Stomach (tissue), 9 donors: Measurements from ENCODE around the gene PRSS22. TPM values are rescaled to one million over a fixed set of nuclear protein-coding genes. Genes with fewer than 3 reads are reported as not detected.

ENCODE experiments used
- DNase-seq, 2 donors: peaks; one replicate each; pipeline versions ENCODE4 v3.0.0 to v3.0.0-alpha.2; 2013 to 2019
- H3K27ac ChIP-seq, 5 donors: fragments of 200-600 bp in 4 of 5; sonication (generic) in 4 of 5; one replicate each; pipeline ENCODE4 v1.5.1; 2013 to 2019; ENCODE audit warnings: mild to moderate bottlenecking in 1 of 5, moderate library complexity in 1 of 5
- H3K27me3 ChIP-seq, 3 donors: fragments of 200-600 bp; sonication (generic); one replicate each; pipeline ENCODE4 v1.5.1; 2017 to 2019; ENCODE audit warnings: mixed run types in 1 of 3
- H3K36me3 ChIP-seq, 4 donors: fragments of 200-600 bp; sonication (generic); 1 replicate in 3 of 4; 2 replicates in 1 of 4; pipeline ENCODE4 v1.5.1; 2016 to 2019
- H3K4me1 ChIP-seq, 4 donors: fragments of 200-600 bp; sonication (generic); one replicate each; pipeline ENCODE4 v1.5.1; 2016 to 2019
- H3K4me3 ChIP-seq, 4 donors: fragments of 200-600 bp; sonication (generic) in 3 of 4; one replicate each; pipeline ENCODE4 v1.5.1; 2016 to 2019; ENCODE audit warnings: mild to moderate bottlenecking in 1 of 4
- H3K9me3 ChIP-seq, 4 donors: fragments of 200-600 bp; sonication (generic); one replicate each; pipeline ENCODE4 v1.5.1; 2016 to 2019
- EP300 ChIP-seq: sonication (generic); formaldehyde crosslinking; IDR thresholded peaks from one replicate; pipeline ENCODE4 v1.6.1; 2017; ENCODE audit warnings: antibody characterized with exemption
- POLR2A ChIP-seq, 4 donors: fragments of 450-650 bp; IDR thresholded peaks; one replicate each; pipeline ENCODE4 v1.6.1; 2016; ENCODE audit warnings: antibody characterized with exemption in 4 of 4, control low read depth in 2 of 4, mild to moderate bottlenecking in 1 of 4, moderate library complexity in 1 of 4
- POLR2AphosphoS5 ChIP-seq, 3 donors: sonication (generic); formaldehyde crosslinking; IDR thresholded peaks; one replicate each; pipeline ENCODE4 v1.6.1; 2016; ENCODE audit warnings: antibody characterized with exemption in 3 of 3
- WGBS, 5 donors: extraction: QIAGEN DNeasy Blood & Tissue Kit in 3 of 5; methylation state at CpG; one replicate each; pipeline versions ENCODE4 v1.1.5 to v1.1.7; 2013 to 2018; 5-methylcytosine and 5-hydroxymethylcytosine counted together
- intact Hi-C: fragments of 100-400 bp; cut with DNase I; formaldehyde crosslinking; loops from one replicate; pipeline ENCODE4 v1.15.1; 2023; ENCODE audit warnings: low total_unique reads
- polyA plus RNA-seq, 3 donors: library from polyadenylated mRNA; stranded (reverse); fragments of 200-250 nt; gene quantifications; one replicate each; pipeline ENCODE4 v1.2.3, GENCODE V29; 2013
- total RNA-seq, 5 donors: library from RNA; depleted of rRNA; stranded (reverse); fragments of >200 nt; gene quantifications; one replicate each; pipeline versions ENCODE4 v1.1.0 to v1.2.3, GENCODE V29; 2014 to 2016
- TF ChIP-seq, protein P1 (sequence below), 7 experiments: fragments of 450-650 bp in 4 of 7; fragments of 200-600 bp in 3 of 7; sonication (generic) in 3 of 7; IDR thresholded peaks; one replicate each; pipeline ENCODE4 v1.5.1; 2016 to 2019; ENCODE audit warnings: antibody characterized with exemption in 7 of 7, control low read depth in 2 of 7, mild to moderate bottlenecking in 1 of 7
- donor health status: healthy with polysubstance abuse.
- donor health status: Bipolar disorder and iron deficiency.
- donor health status: healthy.

PRSS22 gene
- total and polyA plus RNA-seq, 8 donors, result 1.8 to 62.2 (median 10.3) TPM; not detected in 1

DNA sequence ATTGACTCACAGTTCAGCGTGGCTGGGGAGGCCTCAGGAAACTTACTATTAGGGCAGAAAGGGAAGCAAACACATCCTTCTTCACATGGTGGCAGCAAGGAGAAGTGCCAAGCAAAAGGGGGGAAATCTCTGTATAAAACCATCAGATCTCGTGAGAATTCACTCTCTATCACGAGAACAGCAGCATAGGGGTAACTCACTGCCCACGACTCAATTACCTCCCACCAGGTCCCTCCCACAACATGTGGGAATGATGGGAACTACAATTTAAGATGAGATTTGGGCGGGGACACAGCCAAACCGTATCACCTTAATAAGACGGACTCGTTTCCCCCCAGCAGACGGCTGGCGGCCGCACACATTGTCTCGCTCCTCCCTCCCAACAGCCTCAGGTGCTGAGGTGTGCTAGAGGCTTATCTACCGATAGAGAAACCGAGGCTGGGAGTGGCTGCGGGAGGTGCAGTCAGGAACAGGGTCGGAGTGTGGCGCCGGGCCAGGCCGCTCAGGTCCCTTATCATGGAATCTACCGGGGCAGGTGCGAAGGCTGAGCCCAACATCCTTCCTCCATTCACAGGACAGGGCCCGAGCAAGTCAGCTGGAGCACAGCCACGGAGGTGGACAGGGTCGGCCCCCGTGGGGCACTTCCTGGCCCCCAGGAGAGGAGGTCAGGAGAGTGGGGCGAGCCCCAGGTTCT lies 32.8 kb downstream of the PRSS22 start:
- H3K27ac ChIP-seq, result no peak overlapping the region
- H3K4me1 ChIP-seq, result peaks cover 6 to 11% (median 9%) of the 10 kb centered on the region in 4 donors
- H3K4me3 ChIP-seq, result no peak overlapping the region
- H3K36me3 ChIP-seq, result no peaks in the 10 kb centered on the region
- H3K27me3 ChIP-seq, result peaks cover 0 to 71% (median 0%) of the 10 kb centered on the region in 3 donors
- intact Hi-C loops, result no loop called here
- TF ChIP-seq POLR2A (IDR thresholded peaks at IDR 0.05) (no peak), EP300 (no peak), POLR2AphosphoS5 (IDR thresholded peaks at IDR 0.05) (no peak)
- TF ChIP-seq, protein P1, sequence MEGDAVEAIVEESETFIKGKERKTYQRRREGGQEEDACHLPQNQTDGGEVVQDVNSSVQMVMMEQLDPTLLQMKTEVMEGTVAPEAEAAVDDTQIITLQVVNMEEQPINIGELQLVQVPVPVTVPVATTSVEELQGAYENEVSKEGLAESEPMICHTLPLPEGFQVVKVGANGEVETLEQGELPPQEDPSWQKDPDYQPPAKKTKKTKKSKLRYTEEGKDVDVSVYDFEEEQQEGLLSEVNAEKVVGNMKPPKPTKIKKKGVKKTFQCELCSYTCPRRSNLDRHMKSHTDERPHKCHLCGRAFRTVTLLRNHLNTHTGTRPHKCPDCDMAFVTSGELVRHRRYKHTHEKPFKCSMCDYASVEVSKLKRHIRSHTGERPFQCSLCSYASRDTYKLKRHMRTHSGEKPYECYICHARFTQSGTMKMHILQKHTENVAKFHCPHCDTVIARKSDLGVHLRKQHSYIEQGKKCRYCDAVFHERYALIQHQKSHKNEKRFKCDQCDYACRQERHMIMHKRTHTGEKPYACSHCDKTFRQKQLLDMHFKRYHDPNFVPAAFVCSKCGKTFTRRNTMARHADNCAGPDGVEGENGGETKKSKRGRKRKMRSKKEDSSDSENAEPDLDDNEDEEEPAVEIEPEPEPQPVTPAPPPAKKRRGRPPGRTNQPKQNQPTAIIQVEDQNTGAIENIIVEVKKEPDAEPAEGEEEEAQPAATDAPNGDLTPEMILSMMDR (IDR thresholded peaks at IDR 0.05), result no peak
- 53 to 67% (median 66%) methylated on average over 23 to 26 of the region's 26 CpGs for WGBS, 5 donors
- H3K9me3 ChIP-seq, result no peaks in the 10 kb centered on the region
- no peak for DNase-seq

DNA sequence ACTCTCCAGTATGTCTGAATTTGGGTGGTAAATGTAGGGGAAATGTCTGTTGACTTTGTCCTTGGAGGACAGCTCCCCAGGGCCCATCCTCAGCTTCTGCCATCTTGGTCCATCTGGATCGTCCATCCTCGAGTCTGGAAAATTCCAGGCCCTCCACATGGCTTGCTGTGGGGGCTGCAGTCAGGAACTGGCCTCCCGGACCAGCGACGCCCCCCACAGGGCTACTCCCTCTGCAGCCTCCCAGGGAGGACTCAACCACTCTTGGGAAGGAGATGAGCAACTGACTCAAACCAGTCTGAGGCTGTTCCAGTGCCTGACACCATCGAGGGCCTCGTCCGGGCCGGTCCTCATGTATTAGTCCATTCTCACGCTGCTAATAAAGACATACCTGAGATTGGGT lies 33.3 kb downstream of the PRSS22 start:
- intact Hi-C loops, result no loop called here
- 85 to 91% (median 87%) methylated on average over 7 to 10 of the region's 10 CpGs for WGBS, 5 donors
- DNase-seq, result no peak

DNA sequence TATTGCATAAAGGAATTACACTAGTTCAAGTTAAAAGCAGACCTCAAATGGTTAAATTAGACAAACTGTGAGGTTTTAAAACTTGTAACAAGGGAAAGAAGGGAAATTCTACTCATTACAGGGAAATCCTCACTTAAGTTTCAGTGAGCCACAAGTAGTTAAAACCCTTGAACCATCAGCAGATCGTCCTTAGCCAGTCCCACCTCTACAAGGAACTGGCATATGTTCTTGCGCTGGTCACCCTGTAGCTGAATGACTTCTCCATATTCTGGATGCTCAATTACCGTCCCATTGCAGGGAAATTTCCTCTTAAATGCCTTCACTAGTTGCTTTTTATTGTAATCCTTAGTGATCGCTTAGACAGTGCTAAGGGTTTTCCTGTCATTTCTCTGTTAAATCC lies 35.5 kb downstream of the PRSS22 start:
- 63 to 75% (median 68%) methylated on average over 4 of the region's 4 CpGs for WGBS, 5 donors
- intact Hi-C loops, result no loop called here
- Histone ChIP-seq H3K36me3 (no peaks in the 10 kb centered on the region), H3K4me3 (no peak overlapping the region), H3K9me3 (no peaks in the 10 kb centered on the region), H3K27ac (no peak overlapping the region), H3K4me1 (no peaks in the 10 kb centered on the region), H3K27me3 (peaks cover 0 to 66% (median 3%) of the 10 kb centered on the region in 3 donors)
- no peak for TF ChIP-seq EP300
- no peak for TF ChIP-seq POLR2A (IDR thresholded peaks at IDR 0.05)
- no peak for TF ChIP-seq POLR2AphosphoS5 (IDR thresholded peaks at IDR 0.05)
- TF ChIP-seq, protein P1 (IDR thresholded peaks at IDR 0.05), result no peak
- no peak for DNase-seq

More for the DNA sequence above, 33.3 kb downstream of the PRSS22 start:
- Histone ChIP-seq H3K27ac (no peak overlapping the region), H3K4me1 (peaks cover under 1 to 6% (median 5%) of the 10 kb centered on the region in 4 donors), H3K27me3 (peaks cover 0 to 71% (median 3%) of the 10 kb centered on the region in 3 donors), H3K9me3 (no peaks in the 10 kb centered on the region), H3K36me3 (no peaks in the 10 kb centered on the region), H3K4me3 (no peak overlapping the region)
- TF ChIP-seq EP300 (no peak), POLR2AphosphoS5 (IDR thresholded peaks at IDR 0.05) (no peak), POLR2A (IDR thresholded peaks at IDR 0.05) (no peak)
- TF ChIP-seq, protein P1 (IDR thresholded peaks at IDR 0.05), result no peak

DNA sequence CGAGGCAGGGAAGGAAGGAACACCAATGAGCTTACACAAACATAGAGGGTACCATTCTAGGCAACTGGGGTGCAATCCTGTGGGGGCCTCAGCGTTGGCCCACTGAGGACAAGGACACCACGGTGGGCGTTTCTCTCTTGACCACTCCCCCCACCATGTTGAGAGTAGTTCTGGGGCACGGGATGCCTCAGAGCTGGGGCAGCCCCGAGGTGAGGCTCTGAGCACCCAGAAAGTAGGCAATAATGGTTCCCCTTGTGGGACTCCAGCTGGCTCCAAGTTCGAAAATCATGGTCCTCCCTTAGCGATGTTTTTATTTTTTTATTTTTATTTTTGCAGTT lies 35.8 kb downstream of the PRSS22 start:
- Histone ChIP-seq H3K27ac (no peak overlapping the region), H3K27me3 (peaks cover 0 to 68% (median 3%) of the 10 kb centered on the region in 3 donors), H3K9me3 (no peaks in the 10 kb centered on the region), H3K36me3 (no peaks in the 10 kb centered on the region), H3K4me3 (no peak overlapping the region), H3K4me1 (no peaks in the 10 kb centered on the region)
- intact Hi-C loops, result no loop called here
- DNase-seq, result no peak
- TF ChIP-seq POLR2A (IDR thresholded peaks at IDR 0.05), result no peak
- WGBS, 5 donors, result 71 to 80% (median 76%) methylated on average over 8 of the region's 8 CpGs

DNA sequence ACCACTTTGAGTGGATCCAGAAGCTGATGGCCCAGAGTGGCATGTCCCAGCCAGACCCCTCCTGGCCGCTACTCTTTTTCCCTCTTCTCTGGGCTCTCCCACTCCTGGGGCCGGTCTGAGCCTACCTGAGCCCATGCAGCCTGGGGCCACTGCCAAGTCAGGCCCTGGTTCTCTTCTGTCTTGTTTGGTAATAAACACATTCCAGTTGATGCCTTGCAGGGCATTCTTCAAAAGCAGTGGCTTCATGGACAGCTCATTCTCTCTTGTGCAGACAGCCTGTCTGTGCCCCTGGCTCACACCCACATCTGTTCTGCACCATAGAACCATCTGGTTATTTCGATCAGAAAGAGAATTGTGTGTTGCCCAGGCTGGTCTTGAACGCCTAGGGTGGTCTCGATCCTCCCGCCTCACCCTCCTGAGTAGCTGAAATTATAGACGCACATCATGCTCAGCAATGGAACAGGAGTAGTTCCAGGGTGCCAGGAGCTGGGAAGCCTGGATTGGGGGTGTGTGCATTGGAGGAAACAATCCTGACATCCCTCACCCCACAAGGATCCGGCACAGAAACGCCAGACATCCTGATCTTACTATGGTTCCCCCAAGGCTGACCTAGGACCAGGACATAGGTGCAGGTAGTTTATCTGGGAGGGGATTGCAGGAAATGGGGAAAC lies 36.3 kb downstream of the PRSS22 start:
- no peaks in the 10 kb centered on the region for H3K36me3 ChIP-seq
- no peak overlapping the region for H3K27ac ChIP-seq
- no peaks in the 10 kb centered on the region for H3K4me1 ChIP-seq
- TF ChIP-seq, protein P1 (IDR thresholded peaks at IDR 0.05), result no peak
- TF ChIP-seq POLR2A (IDR thresholded peaks at IDR 0.05) (no peak), POLR2AphosphoS5 (IDR thresholded peaks at IDR 0.05) (no peak), EP300 (no peak)
- 76 to 86% (median 81%) methylated on average over 8 to 9 of the region's 9 CpGs for WGBS, 5 donors
- no peak for DNase-seq
- H3K9me3 ChIP-seq, result no peaks in the 10 kb centered on the region
- H3K27me3 ChIP-seq, result peaks cover 0 to 68% (median 3%) of the 10 kb centered on the region in 3 donors
- intact Hi-C loops, result no loop called here
- H3K4me3 ChIP-seq, result no peak overlapping the region
